GM12892 (cell line): Measurements from ENCODE around the gene UGT1A10.

Experiments
- POLR2AphosphoS5 ChIP-seq: IDR thresholded peaks from 2 replicates; pipeline ENCODE4 v1.6.1; 2011; ENCODE audit warnings: low read depth, low read length, control low read depth
- TAF1 ChIP-seq: IDR thresholded peaks from 2 replicates; pipeline ENCODE4 v1.6.1; 2011; ENCODE audit warnings: low read depth, mild to moderate bottlenecking, control low read depth, low read length, borderline replicate concordance

DNA sequence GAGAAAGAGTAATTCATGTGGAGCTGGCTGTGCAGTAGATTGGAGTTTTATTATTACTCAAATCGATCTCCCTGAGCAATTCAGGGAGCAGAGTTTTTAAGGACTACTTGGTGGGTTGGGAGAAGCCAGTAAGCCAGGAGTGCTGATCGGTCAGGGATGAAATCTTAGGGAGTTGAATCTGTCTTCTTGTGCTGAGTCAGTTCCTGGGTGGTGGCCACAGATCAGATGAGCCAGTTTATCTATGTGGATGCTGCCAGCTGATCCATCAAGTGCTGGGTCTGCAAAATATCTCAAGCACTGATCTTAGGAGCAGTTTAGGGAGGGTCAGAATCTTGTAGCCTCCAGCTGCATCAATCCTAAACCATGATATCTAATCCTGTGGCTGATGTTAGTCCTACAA, 35.9 kb upstream of the UGT1A10 start:
- no peak for TF ChIP-seq POLR2AphosphoS5
- TF ChIP-seq TAF1: no peak
